Hypothalamus (tissue), 51 donors: Measurements from ENCODE around the gene HIVEP3.

Source experiments
- DNase-seq, 51 donors: peaks; one replicate each; lab custom pipeline; 2025; lab: John Stamatoyannopoulos, UW

The HIVEP3 gene

GRCh38 chr1:41799205-41799604 lies 119.5 kb downstream of the HIVEP3 start:
- no peak for DNase-seq

GRCh38 chr1:41795205-41795762 lies 123.4 kb downstream of the HIVEP3 start:
- peak in 1 of 51 donors; percentile 3 for DNase-seq

GRCh38 chr1:41794031-41794430 lies 124.7 kb downstream of the HIVEP3 start:
- no peak for DNase-seq

- DNase-seq, result no peak
These were observed 126.3 kb downstream of the HIVEP3 start for GRCh38 chr1:41792485-41792770.

GRCh38 chr1:41791667-41792484 lies 126.8 kb downstream of the HIVEP3 start:
- DNase-seq, result no peak

- no peak for DNase-seq
These were observed 128.4 kb downstream of the HIVEP3 start for GRCh38 chr1:41790351-41790750.

- no peak for DNase-seq
These were observed 128.9 kb downstream of the HIVEP3 start for GRCh38 chr1:41789661-41790330.

GRCh38 chr1:41788427-41788826 lies 130.3 kb downstream of the HIVEP3 start:
- DNase-seq, result no peak

GRCh38 chr1:41784531-41785274 lies 134.0 kb downstream of the HIVEP3 start:
- DNase-seq, result no peak

GRCh38 chr1:41783189-41783639 lies 135.5 kb downstream of the HIVEP3 start:
- peak in 14 of 51 donors; percentile 14 to 67 (median 34) for DNase-seq

GRCh38 chr1:41780916-41781315 lies 137.8 kb downstream of the HIVEP3 start:
- DNase-seq, result no peak

GRCh38 chr1:41780322-41780721 lies 138.4 kb downstream of the HIVEP3 start:
- no peak for DNase-seq

GRCh38 chr1:41779360-41779759 lies 139.4 kb downstream of the HIVEP3 start:
- no peak for DNase-seq

- peak in 1 of 51 donors; percentile 62 for DNase-seq
These were observed 141.0 kb downstream of the HIVEP3 start for GRCh38 chr1:41777695-41778094.

GRCh38 chr1:41776891-41777441 lies 141.8 kb downstream of the HIVEP3 start:
- peak in 49 of 51 donors; percentile 19 to 95 (median 83) for DNase-seq

- DNase-seq, result peak in 7 of 51 donors; percentile 16 to 62 (median 51)
These were observed 142.7 kb downstream of the HIVEP3 start for GRCh38 chr1:41775956-41776585.

- DNase-seq, result no peak
These were observed 144.2 kb downstream of the HIVEP3 start for GRCh38 chr1:41774471-41774990.

- no peak for DNase-seq
These were observed 144.9 kb downstream of the HIVEP3 start for GRCh38 chr1:41773842-41774241.

GRCh38 chr1:41773144-41773591 lies 145.6 kb downstream of the HIVEP3 start:
- DNase-seq, result peak in 1 of 51 donors; percentile 14

- DNase-seq, result no peak
These were observed 149.7 kb downstream of the HIVEP3 start for GRCh38 chr1:41769068-41769467.
